ENCODE data around the gene RPP25.

DNA sequence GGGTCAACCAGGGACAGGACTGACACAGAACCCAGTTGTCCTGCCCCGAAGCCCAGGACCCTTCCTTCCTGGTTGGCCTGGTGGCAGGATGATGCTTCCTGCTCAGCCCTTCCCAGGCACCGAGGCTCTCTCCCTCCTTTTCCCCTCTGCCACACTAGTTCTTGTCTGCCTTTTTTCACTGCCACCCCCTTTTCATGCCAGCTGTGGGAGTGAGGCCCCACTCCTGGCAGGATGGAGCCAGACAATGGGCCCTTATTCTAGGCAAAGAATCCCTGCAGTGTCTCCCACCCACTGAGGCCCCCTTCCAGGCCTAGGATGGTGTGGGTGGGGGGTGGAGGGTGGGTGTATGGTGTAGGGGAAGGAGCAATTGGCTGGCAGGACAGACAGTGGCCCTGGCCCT, 37.7 kb upstream of the RPP25 start:
- TF ChIP-seq, protein P1, sequence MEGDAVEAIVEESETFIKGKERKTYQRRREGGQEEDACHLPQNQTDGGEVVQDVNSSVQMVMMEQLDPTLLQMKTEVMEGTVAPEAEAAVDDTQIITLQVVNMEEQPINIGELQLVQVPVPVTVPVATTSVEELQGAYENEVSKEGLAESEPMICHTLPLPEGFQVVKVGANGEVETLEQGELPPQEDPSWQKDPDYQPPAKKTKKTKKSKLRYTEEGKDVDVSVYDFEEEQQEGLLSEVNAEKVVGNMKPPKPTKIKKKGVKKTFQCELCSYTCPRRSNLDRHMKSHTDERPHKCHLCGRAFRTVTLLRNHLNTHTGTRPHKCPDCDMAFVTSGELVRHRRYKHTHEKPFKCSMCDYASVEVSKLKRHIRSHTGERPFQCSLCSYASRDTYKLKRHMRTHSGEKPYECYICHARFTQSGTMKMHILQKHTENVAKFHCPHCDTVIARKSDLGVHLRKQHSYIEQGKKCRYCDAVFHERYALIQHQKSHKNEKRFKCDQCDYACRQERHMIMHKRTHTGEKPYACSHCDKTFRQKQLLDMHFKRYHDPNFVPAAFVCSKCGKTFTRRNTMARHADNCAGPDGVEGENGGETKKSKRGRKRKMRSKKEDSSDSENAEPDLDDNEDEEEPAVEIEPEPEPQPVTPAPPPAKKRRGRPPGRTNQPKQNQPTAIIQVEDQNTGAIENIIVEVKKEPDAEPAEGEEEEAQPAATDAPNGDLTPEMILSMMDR (IDR thresholded peaks at IDR 0.05): no peak
- no peak for TF ChIP-seq EZH2 (IDR thresholded peaks at IDR 0.05; ENCODE audit: borderline replicate concordance, insufficient read depth, low read depth, low read length, poor library complexity, severe bottlenecking)
